DOHH2 (cell line): ENCODE data around the gene SLC29A2.

ENCODE experiments used
- CTCF ChIP-seq: fragments of 200-600 bp; sonication (generic); IDR thresholded peaks from one replicate; pipeline ENCODE4 v1.5.1; 2014; ENCODE audit warnings: antibody characterized with exemption, mild to moderate bottlenecking, low read depth, low read length; ENCODE audit not compliant: poor library complexity, severe bottlenecking
- EZH2phosphoT487 ChIP-seq: fragments of 200-600 bp; sonication (generic); IDR thresholded peaks from 2 replicates; pipeline ENCODE4 v1.6.1; 2017; ENCODE audit warnings: borderline replicate concordance, mild to moderate bottlenecking, antibody characterized with exemption, low read length, moderate library complexity, mixed read lengths

GRCh38 chr11:66316849-66317251 lies 54.7 kb downstream of the SLC29A2 start, which contains the start of gene CD248:
- TF ChIP-seq CTCF, result no peak
- TF ChIP-seq EZH2phosphoT487, result no peak
